ENCODE data around the gene RAPGEF1. TPM values are rescaled to one million over a fixed set of nuclear protein-coding genes. Genes with fewer than 3 reads are reported as not detected.

RAPGEF1 gene
- total RNA-seq, 1 donor from 2014 or later, result 57.9 TPM

DNA sequence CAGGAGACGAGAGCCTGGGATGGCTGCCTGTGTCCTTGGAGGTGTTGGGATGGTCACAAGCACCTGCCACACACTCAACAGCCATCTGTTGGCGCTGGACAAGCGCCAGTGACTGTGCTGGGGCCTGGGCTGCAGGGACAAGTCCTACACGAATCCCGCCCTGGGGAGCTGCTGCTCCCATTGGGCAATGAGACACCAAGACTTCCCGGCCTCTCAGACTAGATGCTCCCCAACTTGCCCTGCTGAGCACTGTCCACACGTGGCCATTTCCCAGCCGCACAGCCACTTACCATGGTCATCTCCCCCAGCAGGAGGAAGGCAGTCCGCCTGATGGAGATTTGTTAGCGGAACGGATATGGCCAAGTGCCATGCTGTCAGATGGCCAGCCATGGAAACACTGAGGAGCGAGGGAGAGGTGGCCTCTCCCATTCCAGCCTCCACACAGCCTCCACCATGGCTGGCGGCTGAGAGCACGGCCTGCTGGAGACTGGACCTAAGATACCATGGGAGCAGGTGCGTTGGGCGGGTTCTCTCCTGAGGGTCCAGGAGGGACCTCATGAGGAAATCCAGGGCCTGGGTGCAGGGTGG is 150.7 kb downstream of the RAPGEF1 start:
- peaks cover 0 to 56% of the 10 kb centered on the region in 2 donors for H3K36me3 ChIP-seq
- no peaks in the 10 kb centered on the region for H3K27me3 ChIP-seq
- TF ChIP-seq POLR2AphosphoS5 (IDR thresholded peaks at IDR 0.05; ENCODE audit: insufficient read depth in 1 of 2, low read depth in 1 of 2) (no peak), POLR2A (IDR thresholded peaks at IDR 0.05) (no peak)
- TF ChIP-seq, protein P1, sequence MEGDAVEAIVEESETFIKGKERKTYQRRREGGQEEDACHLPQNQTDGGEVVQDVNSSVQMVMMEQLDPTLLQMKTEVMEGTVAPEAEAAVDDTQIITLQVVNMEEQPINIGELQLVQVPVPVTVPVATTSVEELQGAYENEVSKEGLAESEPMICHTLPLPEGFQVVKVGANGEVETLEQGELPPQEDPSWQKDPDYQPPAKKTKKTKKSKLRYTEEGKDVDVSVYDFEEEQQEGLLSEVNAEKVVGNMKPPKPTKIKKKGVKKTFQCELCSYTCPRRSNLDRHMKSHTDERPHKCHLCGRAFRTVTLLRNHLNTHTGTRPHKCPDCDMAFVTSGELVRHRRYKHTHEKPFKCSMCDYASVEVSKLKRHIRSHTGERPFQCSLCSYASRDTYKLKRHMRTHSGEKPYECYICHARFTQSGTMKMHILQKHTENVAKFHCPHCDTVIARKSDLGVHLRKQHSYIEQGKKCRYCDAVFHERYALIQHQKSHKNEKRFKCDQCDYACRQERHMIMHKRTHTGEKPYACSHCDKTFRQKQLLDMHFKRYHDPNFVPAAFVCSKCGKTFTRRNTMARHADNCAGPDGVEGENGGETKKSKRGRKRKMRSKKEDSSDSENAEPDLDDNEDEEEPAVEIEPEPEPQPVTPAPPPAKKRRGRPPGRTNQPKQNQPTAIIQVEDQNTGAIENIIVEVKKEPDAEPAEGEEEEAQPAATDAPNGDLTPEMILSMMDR (IDR thresholded peaks at IDR 0.05), result no peak
- H3K27ac ChIP-seq, result no peak overlapping the region
- no peak overlapping the region for H3K4me3 ChIP-seq
- H3K9me3 ChIP-seq, result no peaks in the 10 kb centered on the region
- intact Hi-C loops (cut with DNase I), result no loop called here
- no peaks in the 10 kb centered on the region for H3K4me1 ChIP-seq
- no peak for DNase-seq (ENCODE audit: extremely low spot score in 2 of 2)

DNA sequence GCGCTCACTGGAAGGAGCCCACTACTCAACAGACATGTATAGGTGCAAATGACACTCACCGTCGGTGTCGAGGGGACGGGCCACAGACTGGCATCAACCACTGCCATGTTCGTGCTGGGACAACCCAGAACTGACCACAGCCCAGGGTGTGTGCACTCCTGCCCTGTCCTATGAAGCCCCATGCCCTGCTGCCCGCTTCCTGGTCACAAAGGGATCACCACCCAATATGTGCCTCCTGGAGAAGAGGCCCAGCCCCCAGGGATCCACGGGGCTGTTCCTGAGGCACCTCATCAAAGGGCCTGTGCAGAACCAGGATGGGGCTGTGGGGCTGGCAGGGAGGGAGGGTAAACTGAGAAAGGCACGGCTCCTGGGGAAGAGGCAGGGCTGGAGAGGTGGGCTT is 151.5 kb downstream of the RAPGEF1 start:
- no peaks in the 10 kb centered on the region for H3K4me1 ChIP-seq
- intact Hi-C loops (cut with DNase I), result no loop called here
- TF ChIP-seq POLR2A (IDR thresholded peaks at IDR 0.05) (no peak), POLR2AphosphoS5 (IDR thresholded peaks at IDR 0.05; ENCODE audit: insufficient read depth in 1 of 2, low read depth in 1 of 2) (no peak)
- TF ChIP-seq, protein P1 (IDR thresholded peaks at IDR 0.05), result no peak
- no peak for DNase-seq (ENCODE audit: extremely low spot score in 2 of 2)
- H3K4me3 ChIP-seq, result no peak overlapping the region
- H3K27me3 ChIP-seq, result no peaks in the 10 kb centered on the region
- H3K36me3 ChIP-seq, result peaks cover 0 to 62% of the 10 kb centered on the region in 2 donors
- H3K9me3 ChIP-seq, result no peaks in the 10 kb centered on the region
- H3K27ac ChIP-seq, result no peak overlapping the region

DNA sequence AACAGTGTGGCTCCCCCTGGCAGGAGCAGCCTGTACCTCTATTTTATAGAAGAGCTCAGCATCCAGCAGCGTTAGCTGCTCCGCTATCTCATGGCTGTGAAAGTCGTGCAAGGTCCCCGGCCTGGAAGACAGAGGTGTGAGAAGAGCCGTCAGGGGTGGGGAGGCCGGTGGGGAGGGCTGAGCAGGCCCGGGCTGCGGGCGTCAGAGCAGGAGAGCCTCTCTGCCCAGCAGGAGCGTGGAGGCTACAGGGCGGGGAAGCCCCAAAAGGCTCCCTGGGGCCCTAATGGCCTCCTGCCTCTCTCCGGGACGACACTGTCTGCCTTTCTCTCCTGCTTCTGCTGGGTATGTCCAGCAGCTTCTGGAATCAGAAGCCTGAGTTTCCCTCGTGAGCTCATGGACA is 152.0 kb downstream of the RAPGEF1 start:
- TF ChIP-seq POLR2A (IDR thresholded peaks at IDR 0.05) (no peak), POLR2AphosphoS5 (IDR thresholded peaks at IDR 0.05; ENCODE audit: insufficient read depth in 1 of 2, low read depth in 1 of 2) (no peak)
- TF ChIP-seq, protein P1 (IDR thresholded peaks at IDR 0.05), result no peak

DNA sequence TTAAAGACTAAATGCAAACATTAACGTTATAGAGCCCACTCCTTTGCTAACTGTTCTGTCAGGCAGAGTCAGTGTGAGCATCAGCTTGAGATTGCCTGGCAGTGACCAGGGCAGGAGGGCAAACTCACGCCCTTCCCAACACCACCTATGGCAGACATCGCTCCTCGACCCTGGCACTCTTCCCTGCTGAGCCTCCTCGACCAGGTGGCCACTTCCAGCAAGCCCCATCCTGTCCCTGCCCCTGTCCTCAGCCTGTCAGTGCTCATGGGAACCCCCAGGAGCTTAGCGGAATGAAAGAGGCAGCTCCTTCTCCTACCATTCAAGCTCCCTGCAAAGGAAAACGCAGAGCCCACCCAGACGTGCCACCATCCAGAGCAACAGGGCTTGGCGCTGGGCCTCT is 152.5 kb downstream of the RAPGEF1 start:
- TF ChIP-seq POLR2A (IDR thresholded peaks at IDR 0.05) (no peak), POLR2AphosphoS5 (IDR thresholded peaks at IDR 0.05; ENCODE audit: insufficient read depth in 1 of 2, low read depth in 1 of 2) (no peak)
- TF ChIP-seq, protein P1 (IDR thresholded peaks at IDR 0.05), result no peak
- Histone ChIP-seq H3K4me3 (no peak overlapping the region), H3K4me1 (no peaks in the 10 kb centered on the region), H3K27me3 (no peaks in the 10 kb centered on the region), H3K9me3 (no peaks in the 10 kb centered on the region), H3K27ac (no peak overlapping the region), H3K36me3 (peaks cover 0 to 72% of the 10 kb centered on the region in 2 donors)
- no peak for DNase-seq (ENCODE audit: extremely low spot score in 2 of 2)
- intact Hi-C loops (cut with DNase I), result no loop called here

More for the DNA sequence above, 152.0 kb downstream of the RAPGEF1 start:
- Histone ChIP-seq H3K36me3 (peaks cover 0 to 67% of the 10 kb centered on the region in 2 donors), H3K4me1 (no peaks in the 10 kb centered on the region), H3K27me3 (no peaks in the 10 kb centered on the region), H3K4me3 (no peak overlapping the region), H3K9me3 (no peaks in the 10 kb centered on the region), H3K27ac (no peak overlapping the region)
- intact Hi-C loops (cut with DNase I), result no loop called here
- no peak for DNase-seq (ENCODE audit: extremely low spot score in 2 of 2)

DNA sequence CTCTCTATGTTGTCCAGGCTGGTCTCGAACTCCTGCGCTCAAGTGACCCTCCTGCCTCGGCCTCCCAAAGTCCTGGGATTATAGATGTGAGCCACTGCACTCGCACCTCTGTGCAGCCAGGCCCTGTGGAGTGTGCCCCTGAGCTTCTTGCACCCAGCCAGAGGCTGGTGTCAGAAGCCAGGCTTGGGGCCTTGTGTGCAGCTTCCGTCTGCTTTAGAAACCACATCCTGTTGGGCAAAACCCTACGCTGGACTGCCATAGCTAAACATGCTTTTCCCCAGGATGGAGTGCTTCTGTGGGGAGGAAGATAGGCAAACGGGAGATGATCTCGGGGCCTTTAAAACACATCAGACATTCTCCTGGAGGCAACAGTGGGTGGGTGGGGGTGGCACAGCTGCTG is 154.5 kb downstream of the RAPGEF1 start:
- H3K4me3 ChIP-seq, result no peak overlapping the region
- H3K9me3 ChIP-seq, result no peaks in the 10 kb centered on the region
- H3K36me3 ChIP-seq, result peaks cover 0 to 83% of the 10 kb centered on the region in 2 donors
- no peak for TF ChIP-seq POLR2A (IDR thresholded peaks at IDR 0.05)
- H3K4me1 ChIP-seq, result no peaks in the 10 kb centered on the region
- intact Hi-C loops (cut with DNase I), result no loop called here
- H3K27ac ChIP-seq, result no peak overlapping the region
- H3K27me3 ChIP-seq, result no peaks in the 10 kb centered on the region
- no peak for DNase-seq (ENCODE audit: extremely low spot score in 2 of 2)

All from vagina (tissue), 2 donors.